Stimulated activated CD4-positive, alpha-beta T cell treated with anti-CD3 and anti-CD28 coated beads, TNF-alpha, amount 100 ng/mL, for 24 hours (primary cell): ENCODE results near the gene INMT.
"Not testable (repeated sequence)": the region's sequence is repeated elsewhere in the genome, so short reads cannot be mapped to it uniquely, and the experiment has no call there.

Experiments
- DNase-seq, 3 experiments: peaks; one replicate each; pipeline ENCODE4 v3.0.0-alpha.2; 2020; ENCODE audit warnings: low read depth in 3 of 3

The INMT gene

GRCh38 chr7:30751696-30752273 is at the start of gene INMT:
INMT (plus strand) TSS chr7:30752135; CDS start chr7:30752151, 16 bp downstream.
- no peak for DNase-seq

GRCh38 chr7:30702200-30702599 is 49.7 kb upstream of the INMT start:
- no peak for DNase-seq

- DNase-seq, result no peak
Measured at GRCh38 chr7:30703756-30704155, 48.2 kb upstream of the INMT start.

GRCh38 chr7:30705008-30705407 is 46.9 kb upstream of the INMT start:
- DNase-seq, result no peak

- no peak for DNase-seq
Measured at GRCh38 chr7:30705596-30705995, 46.3 kb upstream of the INMT start.

GRCh38 chr7:30706316-30706715 is 45.6 kb upstream of the INMT start:
- DNase-seq, result no peak

GRCh38 chr7:30706908-30707307 is 45.0 kb upstream of the INMT start:
- no peak for DNase-seq

- DNase-seq, result no peak
Measured at GRCh38 chr7:30707391-30708357, 44.3 kb upstream of the INMT start.

- no peak for DNase-seq
Measured at GRCh38 chr7:30708412-30708811, 43.5 kb upstream of the INMT start.

- DNase-seq, result no peak
Measured at GRCh38 chr7:30708983-30709382, 43.0 kb upstream of the INMT start.

GRCh38 chr7:30709549-30709948 is 42.4 kb upstream of the INMT start:
- DNase-seq, result no peak

- DNase-seq, result no peak
Measured at GRCh38 chr7:30710669-30711068, 41.3 kb upstream of the INMT start.

- DNase-seq, result no peak
Measured at GRCh38 chr7:30713392-30713791, 38.5 kb upstream of the INMT start.

- DNase-seq, result no peak
Measured at GRCh38 chr7:30714129-30714528, 37.8 kb upstream of the INMT start.

GRCh38 chr7:30717181-30717580 is 34.8 kb upstream of the INMT start:
- no peak for DNase-seq

- not testable (repeated sequence) for DNase-seq
Measured at GRCh38 chr7:30719434-30719833, 32.5 kb upstream of the INMT start.

GRCh38 chr7:30721211-30721610 is 30.7 kb upstream of the INMT start:
- DNase-seq, result no peak

- DNase-seq, result no peak
Measured at GRCh38 chr7:30722187-30722586, 29.7 kb upstream of the INMT start.

GRCh38 chr7:30722671-30723070 is 29.3 kb upstream of the INMT start:
- no peak for DNase-seq

- DNase-seq, result no peak
Measured at GRCh38 chr7:30723776-30724175, 28.2 kb upstream of the INMT start.

GRCh38 chr7:30726296-30727006 is 25.5 kb upstream of the INMT start:
- no peak for DNase-seq
